HG03066 (cell line): Measurements from ENCODE around the gene FBXO4.
"Not testable (repeated sequence)": the region's sequence is repeated elsewhere in the genome, so short reads cannot be mapped to it uniquely, and the experiment has no call there.

Source experiments
- ATAC-seq: cut with Tn5 transposase; IDR thresholded peaks from one replicate; pipeline ENCODE4 v1.9.1; 2021; ENCODE audit warnings: low read depth; ENCODE audit not compliant: unreplicated experiment

The FBXO4 gene

GRCh38 chr5:41921166-41921565 is 3.9 kb upstream of the FBXO4 start:
- ATAC-seq = no peak

- ATAC-seq = no peak
Observed at GRCh38 chr5:41921874-41922273, 3.2 kb upstream of the FBXO4 start.

GRCh38 chr5:41924526-41924871 is 582 bp upstream of the FBXO4 start:
- ATAC-seq = no peak

GRCh38 chr5:41925555-41925951 is 472 bp downstream of the FBXO4 start:
- peak; percentile 34 for ATAC-seq

- ATAC-seq = no peak
Observed at GRCh38 chr5:41927604-41928003, 2.5 kb downstream of the FBXO4 start.

- ATAC-seq = no peak
Observed at GRCh38 chr5:41929035-41929434, 4.0 kb downstream of the FBXO4 start.

GRCh38 chr5:41932770-41933169 is 7.7 kb downstream of the FBXO4 start:
- no peak for ATAC-seq

- no peak for ATAC-seq
Observed at GRCh38 chr5:41935544-41935943, 10.5 kb downstream of the FBXO4 start.

GRCh38 chr5:41940641-41941040 is 15.6 kb downstream of the FBXO4 start:
- no peak for ATAC-seq

GRCh38 chr5:41945332-41945955 is 20.4 kb downstream of the FBXO4 start:
- not testable (repeated sequence) for ATAC-seq

- ATAC-seq = no peak
Observed at GRCh38 chr5:41951224-41951623, 26.1 kb downstream of the FBXO4 start.

- ATAC-seq = no peak
Observed at GRCh38 chr5:41954286-41954685, 29.2 kb downstream of the FBXO4 start.

GRCh38 chr5:41955432-41956024 is 30.4 kb downstream of the FBXO4 start:
- no peak for ATAC-seq

GRCh38 chr5:41956943-41957342 is 31.9 kb downstream of the FBXO4 start:
- no peak for ATAC-seq

GRCh38 chr5:41960481-41960880 is 35.4 kb downstream of the FBXO4 start:
- ATAC-seq = no peak

GRCh38 chr5:41961736-41962135 is 36.7 kb downstream of the FBXO4 start:
- ATAC-seq = no peak

- no peak for ATAC-seq
Observed at GRCh38 chr5:41962491-41962890, 37.4 kb downstream of the FBXO4 start.

GRCh38 chr5:41966401-41967105 is 41.5 kb downstream of the FBXO4 start:
- no peak for ATAC-seq

- ATAC-seq = no peak
Observed at GRCh38 chr5:41967401-41967800, 42.3 kb downstream of the FBXO4 start.

GRCh38 chr5:41968153-41968723 is 43.2 kb downstream of the FBXO4 start:
- no peak for ATAC-seq

- no peak for ATAC-seq
Observed at GRCh38 chr5:41973087-41973486, 48.0 kb downstream of the FBXO4 start.

- no peak for ATAC-seq
Observed at GRCh38 chr5:41973887-41974286, 48.8 kb downstream of the FBXO4 start.
